Stimulated activated CD4-positive, alpha-beta T cell treated with anti-CD3 and anti-CD28 coated beads, Interleukin-2, amount 100 ng/mL, for 24 hours (primary cell): Measurements from ENCODE around the gene TRIM73.
A peak's percentile ranks its signal among the peaks of the same experiment; 100 is the strongest.
"Not testable (repeated sequence)": the region's sequence is repeated elsewhere in the genome, so short reads cannot be mapped to it uniquely, and the experiment has no call there.

Experiments
- DNase-seq, 2 donors: peaks; one replicate each; pipeline ENCODE4 v3.0.0-alpha.2; 2020

Gene TRIM73

GRCh38 chr7:75395329-75395728 is at the start of gene TRIM73:
TRIM73 (plus strand) TSS chr7:75395629; CDS start chr7:75398934, 3,305 bp downstream.
- DNase-seq = not testable (repeated sequence)

- DNase-seq = peak; percentile 18 to 40
Measured at GRCh38 chr7:75358671-75359541, 36.5 kb upstream of the TRIM73 start.

GRCh38 chr7:75359542-75359848 is 35.9 kb upstream of the TRIM73 start:
- DNase-seq = not testable (repeated sequence)

GRCh38 chr7:75364079-75364478 is 31.4 kb upstream of the TRIM73 start:
- DNase-seq = not testable (repeated sequence)

GRCh38 chr7:75366643-75367042 is 28.8 kb upstream of the TRIM73 start:
- not testable (repeated sequence) for DNase-seq

- not testable (repeated sequence) for DNase-seq
Measured at GRCh38 chr7:75367313-75367712, 28.1 kb upstream of the TRIM73 start.

GRCh38 chr7:75374144-75374518 is 21.3 kb upstream of the TRIM73 start:
- DNase-seq = not testable (repeated sequence)

- DNase-seq = not testable (repeated sequence)
Measured at GRCh38 chr7:75374519-75375317, 20.7 kb upstream of the TRIM73 start.

- DNase-seq = not testable (repeated sequence)
Measured at GRCh38 chr7:75393194-75393593, 2.2 kb upstream of the TRIM73 start.

GRCh38 chr7:75397865-75398264 is 2.4 kb downstream of the TRIM73 start:
- DNase-seq = not testable (repeated sequence)

GRCh38 chr7:75398771-75399700 is 3.6 kb downstream of the TRIM73 start:
- DNase-seq = not testable (repeated sequence)

- not testable (repeated sequence) for DNase-seq
Measured at GRCh38 chr7:75400575-75400974, 5.1 kb downstream of the TRIM73 start.

- not testable (repeated sequence) for DNase-seq
Measured at GRCh38 chr7:75403455-75404443, 8.3 kb downstream of the TRIM73 start.

- DNase-seq = not testable (repeated sequence)
Measured at GRCh38 chr7:75404663-75405062, 9.2 kb downstream of the TRIM73 start.

GRCh38 chr7:75409880-75410822 is 14.7 kb downstream of the TRIM73 start:
- DNase-seq = not testable (repeated sequence)

GRCh38 chr7:75410823-75411173 is 15.4 kb downstream of the TRIM73 start:
- not testable (repeated sequence) for DNase-seq

GRCh38 chr7:75414204-75414603 is 18.8 kb downstream of the TRIM73 start:
- not testable (repeated sequence) for DNase-seq

- not testable (repeated sequence) for DNase-seq
Measured at GRCh38 chr7:75414708-75415427, 19.4 kb downstream of the TRIM73 start.

- not testable (repeated sequence) for DNase-seq
Measured at GRCh38 chr7:75415428-75415817, 20.0 kb downstream of the TRIM73 start.
